Endothelial cell (in vitro differentiated cells): ENCODE results near the gene LAMC2. TPM values are rescaled to one million over a fixed set of nuclear protein-coding genes. Genes with fewer than 3 reads are reported as not detected.
"Not testable (repeated sequence)": the region's sequence is repeated elsewhere in the genome, so short reads cannot be mapped to it uniquely, and the experiment has no call there.

Experiments used
- DNase-seq: peaks from one replicate; pipeline ENCODE4 v3.0.0; 2021; ENCODE audit warnings: low spot score
- H3K27ac Mint-ChIP-seq: one replicate; pipeline ENCODE4 v1.8.0; 2021; ENCODE audit warnings: mixed read lengths, inconsistent platforms; ENCODE audit not compliant: unreplicated experiment
- H3K27me3 Mint-ChIP-seq: one replicate; pipeline ENCODE4 v1.8.0; 2021; ENCODE audit warnings: mild to moderate bottlenecking, moderate library complexity, mixed read lengths, inconsistent platforms; ENCODE audit not compliant: unreplicated experiment
- H3K36me3 Mint-ChIP-seq: one replicate; pipeline ENCODE4 v1.8.0; 2021; ENCODE audit warnings: mild to moderate bottlenecking, low read depth, mixed read lengths, inconsistent platforms; ENCODE audit not compliant: unreplicated experiment
- H3K4me1 Mint-ChIP-seq: one replicate; pipeline ENCODE4 v1.8.0; 2021; ENCODE audit warnings: mild to moderate bottlenecking, mixed read lengths, inconsistent platforms; ENCODE audit not compliant: unreplicated experiment
- H3K4me3 Mint-ChIP-seq: one replicate; pipeline ENCODE4 v1.8.0; 2021; ENCODE audit warnings: mild to moderate bottlenecking, mixed read lengths, inconsistent platforms; ENCODE audit not compliant: unreplicated experiment
- H3K9me3 Mint-ChIP-seq: one replicate; pipeline ENCODE4 v1.8.0; 2021; ENCODE audit warnings: mixed read lengths, inconsistent platforms; ENCODE audit not compliant: unreplicated experiment
- total RNA-seq: library from RNA; stranded (reverse); fragmentation: NEBNext Ultra II Directional; extraction: Animal tissue kit (Norgen Biotek cat#: 25700); gene quantifications from one replicate; pipeline ENCODE4 v1.2.1, GENCODE V29; 2021; ENCODE audit not compliant: unreplicated experiment
- TF ChIP-seq, protein P1 (sequence below): fragments of 200-600 bp; sonication (generic); IDR thresholded peaks from one replicate; pipeline ENCODE4 v1.5.0; 2021; ENCODE audit warnings: antibody characterized with exemption; ENCODE audit not compliant: unreplicated experiment

Gene LAMC2
- total RNA-seq, 1 donor from 2014 or later = 2.3 TPM

DNA sequence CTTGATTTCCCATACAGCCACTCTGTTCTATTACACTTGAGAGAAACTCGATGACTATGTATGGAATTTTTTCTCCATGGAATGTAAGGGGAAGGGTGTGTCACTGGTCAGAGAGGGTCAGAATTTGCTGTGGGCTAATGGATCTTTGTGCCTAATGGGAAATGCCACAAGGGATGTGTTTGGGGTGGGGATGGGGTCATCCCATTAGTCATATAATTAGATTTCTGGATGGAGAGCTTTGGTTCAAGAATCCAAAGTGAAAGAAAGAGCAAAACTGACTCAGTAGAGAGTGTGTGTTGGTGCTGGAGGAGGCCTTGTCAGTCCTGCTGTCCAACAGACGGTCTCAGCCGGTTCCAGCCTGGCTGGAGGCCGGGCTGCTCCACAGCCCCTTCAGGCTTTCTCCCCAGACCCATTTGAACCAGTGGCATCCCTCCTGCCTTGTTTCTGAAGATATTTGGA lies 86.4 kb downstream of the LAMC2 start:
- peaks cover 22% of the 10 kb centered on the region for H3K4me1 Mint-ChIP-seq
- H3K9me3 Mint-ChIP-seq = no peaks in the 10 kb centered on the region
- H3K4me3 Mint-ChIP-seq = no peak overlapping the region
- peaks cover 2% of the 10 kb centered on the region for H3K27me3 Mint-ChIP-seq
- H3K36me3 Mint-ChIP-seq = no peaks in the 10 kb centered on the region
- H3K27ac Mint-ChIP-seq = no peak overlapping the region
- DNase-seq = no peak
- TF ChIP-seq, protein P1, sequence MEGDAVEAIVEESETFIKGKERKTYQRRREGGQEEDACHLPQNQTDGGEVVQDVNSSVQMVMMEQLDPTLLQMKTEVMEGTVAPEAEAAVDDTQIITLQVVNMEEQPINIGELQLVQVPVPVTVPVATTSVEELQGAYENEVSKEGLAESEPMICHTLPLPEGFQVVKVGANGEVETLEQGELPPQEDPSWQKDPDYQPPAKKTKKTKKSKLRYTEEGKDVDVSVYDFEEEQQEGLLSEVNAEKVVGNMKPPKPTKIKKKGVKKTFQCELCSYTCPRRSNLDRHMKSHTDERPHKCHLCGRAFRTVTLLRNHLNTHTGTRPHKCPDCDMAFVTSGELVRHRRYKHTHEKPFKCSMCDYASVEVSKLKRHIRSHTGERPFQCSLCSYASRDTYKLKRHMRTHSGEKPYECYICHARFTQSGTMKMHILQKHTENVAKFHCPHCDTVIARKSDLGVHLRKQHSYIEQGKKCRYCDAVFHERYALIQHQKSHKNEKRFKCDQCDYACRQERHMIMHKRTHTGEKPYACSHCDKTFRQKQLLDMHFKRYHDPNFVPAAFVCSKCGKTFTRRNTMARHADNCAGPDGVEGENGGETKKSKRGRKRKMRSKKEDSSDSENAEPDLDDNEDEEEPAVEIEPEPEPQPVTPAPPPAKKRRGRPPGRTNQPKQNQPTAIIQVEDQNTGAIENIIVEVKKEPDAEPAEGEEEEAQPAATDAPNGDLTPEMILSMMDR = no peak

DNA sequence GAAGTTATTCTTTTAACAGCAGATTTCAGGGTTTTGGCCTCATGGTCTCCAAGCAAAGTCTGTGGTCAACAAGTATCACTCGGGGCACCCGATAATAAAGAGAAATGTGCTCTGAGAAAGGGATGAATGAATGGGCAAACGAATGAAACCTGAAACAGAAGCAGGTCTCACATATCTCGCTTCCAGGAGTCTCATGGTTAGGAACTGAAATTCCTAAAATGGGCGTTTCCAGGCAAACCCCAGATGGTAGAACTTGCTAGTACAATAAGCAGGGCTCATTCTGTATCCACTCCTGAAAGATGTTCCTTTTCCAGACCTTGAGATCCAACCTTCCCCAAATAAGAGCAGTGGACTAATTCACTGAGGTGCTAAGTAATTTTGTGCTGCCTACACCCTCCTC lies 87.2 kb downstream of the LAMC2 start:
- Mint-ChIP-seq H3K27me3 (peaks cover 2% of the 10 kb centered on the region), H3K4me3 (no peak overlapping the region), H3K36me3 (no peaks in the 10 kb centered on the region), H3K9me3 (no peaks in the 10 kb centered on the region), H3K27ac (no peak overlapping the region), H3K4me1 (peaks cover 18% of the 10 kb centered on the region)
- DNase-seq = no peak
- TF ChIP-seq, protein P1 = no peak

DNA sequence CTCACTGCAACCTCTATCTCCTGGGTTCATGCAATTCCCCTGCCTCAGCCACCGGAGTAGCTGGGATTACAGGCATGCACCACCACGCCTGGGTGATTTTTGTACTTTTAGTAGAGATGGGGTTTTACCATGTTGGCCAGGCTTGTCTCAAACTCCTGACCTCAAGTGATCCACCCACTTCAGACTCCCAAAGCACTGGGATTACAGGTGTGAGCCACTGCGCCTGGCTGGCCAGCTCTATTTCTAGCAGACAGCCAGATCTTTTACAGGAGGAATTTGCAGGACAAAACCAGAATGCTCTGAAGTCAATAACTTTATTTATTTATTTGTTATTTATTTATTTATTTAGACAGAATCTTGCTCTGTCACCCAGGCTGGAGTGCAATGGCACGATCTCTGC lies 87.9 kb downstream of the LAMC2 start:
- not testable (repeated sequence) for H3K4me3 Mint-ChIP-seq, H3K27me3 Mint-ChIP-seq, H3K9me3 Mint-ChIP-seq, DNase-seq, H3K36me3 Mint-ChIP-seq, H3K27ac Mint-ChIP-seq
- peaks cover 22% of the 10 kb centered on the region for H3K4me1 Mint-ChIP-seq

DNA sequence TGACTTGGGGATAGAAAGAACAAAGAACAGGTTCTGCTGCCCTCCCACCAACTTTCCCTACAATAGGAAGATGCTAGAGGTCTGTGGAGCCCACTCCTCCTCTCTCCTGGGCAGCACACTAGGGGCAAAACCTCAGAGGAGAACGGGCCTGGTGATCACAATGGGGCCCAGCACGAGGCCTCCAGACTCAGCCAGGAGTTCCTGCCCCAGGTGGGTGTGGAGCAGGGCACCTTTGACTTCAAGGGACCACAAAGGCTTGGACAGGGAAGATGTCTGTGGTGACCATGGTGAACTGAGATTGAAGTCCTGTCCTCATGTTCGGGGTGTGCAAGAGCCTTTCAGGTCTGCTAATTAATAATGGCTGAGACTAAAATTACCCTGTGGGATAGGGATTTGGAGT lies 88.8 kb downstream of the LAMC2 start:
- H3K4me1 Mint-ChIP-seq = peaks cover 27% of the 10 kb centered on the region
- no peaks in the 10 kb centered on the region for H3K36me3 Mint-ChIP-seq
- no peaks in the 10 kb centered on the region for H3K9me3 Mint-ChIP-seq
- no peak for DNase-seq
- no peak overlapping the region for H3K4me3 Mint-ChIP-seq
- TF ChIP-seq, protein P1 = no peak
- H3K27ac Mint-ChIP-seq = no peak overlapping the region
- H3K27me3 Mint-ChIP-seq = peaks cover 4% of the 10 kb centered on the region

DNA sequence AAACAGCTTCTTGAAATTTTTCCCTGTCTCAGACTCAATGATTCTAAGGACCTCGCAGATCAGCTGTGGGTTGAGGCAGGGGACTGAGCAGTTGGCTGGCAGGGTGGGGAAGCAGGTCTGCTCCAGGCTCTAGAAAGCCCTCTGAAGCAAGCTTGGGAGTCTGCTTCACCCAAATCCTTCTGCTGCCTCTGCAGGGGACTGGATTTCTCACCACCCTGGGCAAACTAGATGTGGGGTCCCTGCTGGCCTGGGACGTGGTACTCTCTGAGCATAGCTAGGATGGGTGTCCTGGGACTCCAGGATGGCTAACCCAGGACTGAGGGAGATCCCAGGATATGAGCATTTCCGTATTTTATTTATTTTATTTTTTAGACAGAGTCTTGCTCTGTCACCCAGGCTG lies 89.3 kb downstream of the LAMC2 start:
- Mint-ChIP-seq H3K9me3 (no peaks in the 10 kb centered on the region), H3K27me3 (peaks cover 6% of the 10 kb centered on the region), H3K27ac (no peak overlapping the region), H3K4me1 (peaks cover 26% of the 10 kb centered on the region), H3K36me3 (no peaks in the 10 kb centered on the region), H3K4me3 (no peak overlapping the region)
- DNase-seq = no peak
- TF ChIP-seq, protein P1 = no peak
